SIG-M5 (cell line): ENCODE results near the gene HTR6.

ENCODE experiments used
- DNase-seq: peaks from one replicate; lab custom pipeline; 2025; lab: John Stamatoyannopoulos, UW

HTR6 gene

GRCh38 chr1:19688041-19688842 lies 23.6 kb downstream of the HTR6 start:
- no peak for DNase-seq

- DNase-seq: no peak
Measured at GRCh38 chr1:19689085-19689757, 24.5 kb downstream of the HTR6 start.

- no peak for DNase-seq
Measured at GRCh38 chr1:19689856-19690255, 25.2 kb downstream of the HTR6 start.

DNA sequence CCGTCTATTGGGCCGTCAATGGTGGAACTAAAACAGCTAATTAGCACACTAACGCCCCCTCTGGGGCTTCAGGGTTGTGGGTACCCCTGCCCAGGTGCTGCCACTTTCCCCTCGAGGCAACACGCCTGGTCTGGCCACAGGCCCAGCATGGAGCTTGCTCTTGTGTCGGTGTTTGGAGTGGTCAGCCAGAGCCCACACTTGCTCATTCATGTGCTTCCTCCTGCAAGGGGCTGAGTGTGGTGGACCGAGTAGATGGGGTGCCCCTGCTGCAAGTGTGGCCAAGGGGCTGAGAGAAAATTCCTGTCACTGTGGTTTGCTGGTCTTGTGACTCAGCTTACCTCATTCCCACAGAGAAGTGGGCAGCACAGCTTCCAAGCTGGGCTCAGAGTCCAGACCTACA lies 25.7 kb downstream of the HTR6 start:
- DNase-seq: no peak

DNA sequence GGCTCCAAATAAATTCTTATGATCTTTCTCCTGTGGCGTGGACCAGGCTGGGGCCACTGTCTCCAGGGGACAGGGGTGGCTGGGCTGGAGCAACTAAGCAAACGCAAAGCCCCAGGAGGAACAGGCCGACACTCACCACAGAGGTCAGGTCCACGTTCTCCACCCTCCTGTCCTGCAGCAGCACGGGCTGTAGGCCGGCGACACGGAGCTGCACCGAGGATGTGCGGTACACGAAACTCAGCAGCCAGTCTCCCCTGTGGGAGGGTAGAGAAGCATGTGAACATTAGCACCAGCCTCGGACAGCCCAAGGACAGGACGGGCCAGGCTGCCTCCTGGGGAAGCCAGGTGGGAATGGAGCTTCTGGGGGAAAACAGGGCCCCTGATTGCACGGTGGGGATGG lies 29.6 kb downstream of the HTR6 start:
- no peak for DNase-seq

- DNase-seq: no peak
Measured at GRCh38 chr1:19695772-19696171, 31.1 kb downstream of the HTR6 start.

DNA sequence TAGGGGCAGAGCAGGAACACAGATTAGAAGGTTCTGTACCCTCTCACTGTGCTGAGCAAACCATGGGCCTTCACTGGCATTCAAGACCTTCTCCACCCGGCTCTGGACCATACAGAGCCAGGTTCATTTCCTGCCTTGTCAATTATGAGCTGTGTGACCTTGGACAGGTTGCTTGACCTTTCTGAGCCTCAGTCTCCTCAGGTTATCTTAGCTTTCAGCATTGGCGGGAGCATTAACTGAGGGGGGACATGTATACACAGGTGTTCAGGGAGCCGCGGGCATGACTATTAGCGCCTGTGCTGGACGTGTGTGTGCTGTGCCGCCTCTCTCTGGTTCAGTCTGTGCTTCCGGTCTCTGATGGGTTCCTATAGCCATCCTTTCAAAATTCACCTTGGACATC lies 32.1 kb downstream of the HTR6 start:
- no peak for DNase-seq

GRCh38 chr1:19698181-19698580 lies 33.5 kb downstream of the HTR6 start:
- DNase-seq: no peak

DNA sequence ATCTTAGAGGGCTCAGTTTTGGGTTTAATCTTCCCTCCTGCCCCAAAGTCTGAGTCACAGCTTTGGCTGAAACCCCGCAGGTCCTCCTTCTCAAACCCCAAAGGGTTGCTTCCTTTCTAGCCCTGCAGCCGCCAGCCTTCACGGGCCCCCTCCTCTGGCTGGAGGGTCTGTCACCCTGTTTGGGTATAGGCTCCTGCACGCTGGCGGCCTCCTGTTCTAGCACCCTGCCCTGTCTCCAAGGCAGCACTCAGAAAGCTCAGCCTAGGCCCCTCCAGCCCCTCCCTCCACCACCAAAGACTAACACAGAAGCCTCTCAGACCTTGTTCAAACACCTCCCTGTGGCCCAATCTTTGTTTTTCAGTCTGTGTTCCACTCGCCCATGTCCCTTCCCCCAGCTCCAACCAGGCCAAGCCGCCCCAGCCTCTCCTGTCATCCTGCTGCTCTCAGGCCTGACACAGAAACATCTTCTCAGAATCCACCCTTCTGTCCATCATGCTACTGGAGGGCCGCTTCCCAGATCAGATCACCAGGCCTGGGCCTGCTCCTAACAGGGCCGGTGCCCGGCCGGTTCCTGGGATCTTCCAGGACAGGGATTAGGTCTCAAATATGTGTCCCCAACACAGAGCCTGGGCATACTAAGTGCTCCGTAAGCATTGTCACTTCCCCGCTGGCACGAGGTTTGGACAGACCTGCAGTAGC lies 35.6 kb downstream of the HTR6 start:
- DNase-seq: no peak

- DNase-seq: no peak
Measured at GRCh38 chr1:19703280-19703679, 38.6 kb downstream of the HTR6 start.

- no peak for DNase-seq
Measured at GRCh38 chr1:19704247-19705113, 39.8 kb downstream of the HTR6 start.

- no peak for DNase-seq
Measured at GRCh38 chr1:19705464-19705863, 40.8 kb downstream of the HTR6 start.

DNA sequence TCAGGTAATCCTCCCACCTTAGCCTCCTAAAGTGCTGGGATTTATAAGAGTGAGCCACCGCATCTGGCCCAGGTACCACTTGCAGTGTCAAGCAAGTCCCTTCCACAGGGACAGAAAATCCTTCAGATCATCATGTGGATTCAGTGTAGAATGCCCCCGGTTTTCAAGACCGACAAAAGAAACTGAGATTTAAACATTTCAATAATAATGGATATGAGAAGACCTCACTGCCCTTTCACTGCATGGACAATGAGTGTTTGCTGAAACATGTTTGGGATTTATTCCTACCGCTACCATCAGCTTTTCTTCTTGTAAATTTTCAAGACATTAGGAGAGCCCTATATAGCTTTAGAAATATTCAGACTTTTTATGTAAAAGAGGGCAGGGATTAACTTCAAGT lies 41.5 kb downstream of the HTR6 start:
- no peak for DNase-seq

GRCh38 chr1:19708567-19709110 lies 44.0 kb downstream of the HTR6 start:
- no peak for DNase-seq

DNA sequence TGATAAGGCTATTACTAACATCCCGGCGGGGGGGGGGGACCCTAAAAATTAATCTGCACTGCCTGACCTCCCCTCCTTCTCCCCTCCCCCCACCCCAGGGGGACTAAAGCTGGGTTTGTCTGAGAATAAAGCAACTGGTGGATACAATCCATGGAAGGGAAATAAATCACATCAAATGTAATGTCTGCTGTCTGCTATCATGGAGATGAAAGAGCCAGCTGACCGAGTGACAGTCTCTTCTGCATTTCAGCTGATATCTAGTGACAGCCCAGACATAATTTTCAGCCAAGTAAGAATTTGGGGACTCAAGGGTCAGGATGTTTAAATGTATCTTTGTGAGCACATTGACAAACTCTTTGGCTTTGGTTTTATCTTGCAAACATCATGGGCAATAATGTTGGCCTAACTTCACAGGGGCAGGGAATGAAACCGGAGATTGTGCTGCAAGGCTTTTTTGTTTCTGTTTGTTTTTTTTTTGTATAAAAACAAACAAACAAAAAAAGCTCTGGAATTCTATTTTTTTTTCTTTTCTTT lies 44.7 kb downstream of the HTR6 start:
- no peak for DNase-seq

DNA sequence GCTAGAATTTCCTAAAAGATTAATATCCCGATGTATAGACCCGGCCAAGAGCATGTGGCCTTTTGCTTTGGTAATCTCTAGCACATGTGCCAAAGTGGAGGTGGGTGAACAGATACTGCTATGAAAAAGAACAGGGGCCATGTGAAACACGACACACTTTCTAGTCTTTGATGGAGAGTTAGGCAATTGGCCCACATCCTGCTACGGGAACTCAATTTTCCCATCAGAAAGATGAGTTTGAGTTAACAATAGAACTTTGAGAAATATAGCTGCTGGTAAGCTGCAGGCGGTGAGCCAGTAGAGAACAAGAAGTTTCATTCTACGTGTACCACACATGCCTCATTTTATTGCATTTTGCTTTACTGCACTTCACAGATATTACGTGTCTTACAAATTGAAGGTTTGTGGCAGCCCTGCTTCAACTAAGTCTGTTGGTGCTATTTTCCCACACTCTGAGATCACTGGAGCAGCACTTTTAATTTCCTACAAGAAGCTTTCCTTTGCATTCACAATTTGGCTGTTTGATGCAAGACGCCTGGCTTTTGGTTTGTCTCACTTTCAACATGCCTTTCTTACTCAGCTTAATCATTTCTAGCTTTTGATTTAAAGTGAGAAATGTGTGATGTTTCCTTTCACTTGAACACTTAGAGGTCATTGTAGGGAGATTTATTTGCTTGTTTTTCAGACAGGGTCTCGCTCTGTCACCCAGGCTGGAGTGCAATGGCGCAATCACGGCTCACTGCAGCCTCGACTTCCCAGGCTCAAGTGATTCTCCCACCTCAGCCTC lies 46.3 kb downstream of the HTR6 start:
- no peak for DNase-seq

- DNase-seq: no peak
Measured at GRCh38 chr1:19712928-19713327, 48.3 kb downstream of the HTR6 start.

DNA sequence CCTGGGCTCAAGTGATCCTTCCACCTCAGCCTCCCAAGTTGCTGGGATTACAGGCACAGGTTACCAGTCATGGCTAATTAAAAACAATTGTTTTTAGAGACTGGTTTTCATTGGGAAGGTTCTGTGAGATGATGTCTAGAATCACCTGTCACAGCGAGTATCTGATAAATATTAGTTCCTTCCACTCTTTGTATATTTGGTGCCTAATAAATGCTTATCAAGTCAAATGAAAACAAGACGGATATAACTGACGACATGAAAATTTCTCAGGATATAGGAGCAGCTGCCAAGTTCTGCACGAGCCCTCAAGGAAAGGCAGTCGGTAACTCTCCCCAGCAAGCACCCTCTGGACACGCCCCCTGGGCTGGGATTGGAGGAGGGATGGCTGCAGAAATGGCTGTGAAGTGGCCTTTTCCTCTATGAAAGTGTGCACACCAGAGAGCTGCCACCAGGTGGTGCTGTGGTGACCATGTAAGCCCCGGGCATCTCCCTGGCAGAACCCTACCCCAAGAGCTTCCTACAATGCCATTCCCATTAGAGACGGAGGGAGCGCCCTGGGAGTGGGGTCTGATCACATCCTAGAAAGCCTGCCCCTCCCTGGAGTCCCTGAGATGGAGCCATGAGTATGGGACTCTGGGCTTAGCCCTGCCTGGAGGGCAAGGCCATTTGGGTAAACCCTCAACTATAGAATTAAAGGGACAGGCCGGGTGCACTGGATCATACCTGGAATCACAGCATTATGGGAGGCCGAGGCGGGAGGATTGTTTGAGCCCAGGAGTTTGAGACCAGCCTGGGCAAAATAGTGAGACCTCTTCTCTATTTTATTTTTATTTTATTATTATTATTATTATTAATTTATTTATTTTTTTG lies 50.9 kb downstream of the HTR6 start:
- peak; percentile 59 for DNase-seq

GRCh38 chr1:19717467-19717866 lies 52.8 kb downstream of the HTR6 start:
- DNase-seq: no peak

GRCh38 chr1:19720174-19720573 lies 55.5 kb downstream of the HTR6 start:
- DNase-seq: no peak
